Measurements from ENCODE around the gene DPP7.
"Not testable (repeated sequence)": the region's sequence is repeated elsewhere in the genome, so short reads cannot be mapped to it uniquely, and the experiment has no call there.

The DPP7 gene

DNA sequence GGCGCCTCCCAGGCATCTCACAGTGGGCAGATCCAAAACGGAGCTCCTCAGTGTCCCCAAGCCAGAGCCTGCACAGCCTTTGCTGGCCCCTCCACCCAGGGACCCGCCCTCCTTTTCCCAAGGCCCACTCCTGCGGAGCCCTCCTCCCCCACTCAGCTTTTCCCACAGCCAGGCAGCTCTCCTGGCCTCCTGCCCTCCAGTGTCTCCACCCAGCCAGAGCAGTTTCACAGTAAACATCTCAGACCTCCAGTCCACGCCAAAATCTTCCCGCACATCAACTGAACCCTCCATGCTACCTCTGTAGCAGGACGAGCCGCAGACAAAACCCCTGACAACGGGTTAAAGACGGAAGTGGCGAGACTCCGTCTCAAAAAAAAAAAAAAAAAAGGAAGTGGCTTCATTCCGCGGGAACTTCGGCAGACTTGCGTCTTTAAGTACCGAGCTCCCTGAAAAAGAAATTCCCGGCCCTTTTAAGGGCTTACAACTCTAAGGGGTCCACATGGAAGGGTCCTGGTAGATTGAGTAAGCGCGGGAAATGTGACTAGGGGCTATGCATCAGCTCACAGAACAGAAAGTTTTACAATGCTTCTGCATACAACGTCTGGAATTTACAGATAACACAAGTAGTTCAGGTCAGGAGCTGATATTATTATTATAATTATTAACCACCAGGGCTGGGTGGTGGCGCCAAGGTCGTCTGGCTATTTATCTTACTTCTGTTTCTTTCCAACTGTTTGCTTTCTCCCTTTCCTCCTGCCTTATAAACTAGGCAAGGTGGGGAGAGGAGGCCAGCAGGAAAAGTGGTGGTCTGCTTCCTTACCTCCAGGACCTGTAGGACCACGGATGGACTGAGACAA lies 13.0 kb upstream of the DPP7 start:
- H3K27ac Mint-ChIP-seq, result peak overlapping the region; percentile 92
- no peaks in the 10 kb centered on the region for H3K9me3 Mint-ChIP-seq (ENCODE audit: low read depth)
- peaks cover 28% of the 10 kb centered on the region for H3K4me1 Mint-ChIP-seq (ENCODE audit: low read depth)
- no peaks in the 10 kb centered on the region for H3K36me3 Mint-ChIP-seq
- H3K27me3 Mint-ChIP-seq, result no peaks in the 10 kb centered on the region
- peak overlapping the region; percentile 95 for H3K4me3 Mint-ChIP-seq

DNA sequence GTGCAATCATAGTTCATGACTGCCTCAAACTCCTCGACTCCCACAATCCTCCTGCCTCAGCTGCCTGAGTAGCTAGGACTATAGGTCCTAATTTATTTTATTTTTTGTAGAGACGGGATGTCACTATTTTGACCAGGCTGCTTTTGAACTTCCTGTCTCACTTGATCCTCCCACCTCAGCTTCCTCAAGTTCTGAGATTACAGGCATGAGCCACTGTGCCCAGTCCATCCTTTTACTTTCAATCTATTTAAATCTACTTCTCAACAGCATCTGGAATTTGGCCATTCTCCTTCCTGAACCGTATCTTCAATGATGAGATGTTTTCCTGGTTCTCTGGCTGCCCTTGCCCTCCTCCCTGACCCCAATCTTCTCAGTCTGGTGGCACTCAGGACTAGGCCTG lies 12.3 kb upstream of the DPP7 start:
- peak overlapping the region; percentile 95 for H3K4me3 Mint-ChIP-seq
- peaks cover 28% of the 10 kb centered on the region for H3K4me1 Mint-ChIP-seq (ENCODE audit: low read depth)
- peak overlapping the region; percentile 92 for H3K27ac Mint-ChIP-seq
- H3K9me3 Mint-ChIP-seq (ENCODE audit: low read depth), result no peaks in the 10 kb centered on the region
- no peaks in the 10 kb centered on the region for H3K27me3 Mint-ChIP-seq
- no peaks in the 10 kb centered on the region for H3K36me3 Mint-ChIP-seq

DNA sequence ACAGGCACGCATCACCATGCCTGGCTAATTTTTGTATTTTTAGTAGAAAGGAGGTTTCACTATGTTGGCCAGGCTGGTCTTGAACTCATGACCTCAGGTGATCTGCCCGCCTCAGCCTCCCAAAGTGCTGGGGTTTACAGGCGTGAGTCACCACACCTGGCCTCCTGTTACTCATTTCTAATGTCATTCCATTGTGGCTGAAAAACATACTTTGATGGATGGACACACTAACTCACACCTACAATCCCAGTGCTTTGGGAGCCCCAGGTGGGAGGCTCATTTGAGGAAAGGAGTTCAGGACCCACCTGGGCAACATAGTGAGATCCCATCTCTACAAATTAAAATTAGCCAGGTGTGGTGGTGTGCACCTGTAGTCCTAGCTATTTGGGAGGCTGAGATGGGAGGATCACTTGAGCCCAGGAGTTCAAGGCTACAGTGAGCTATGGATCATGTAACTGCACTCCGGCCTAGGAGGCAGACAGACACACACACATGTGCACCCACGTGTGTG lies 9.5 kb upstream of the DPP7 start:
- H3K4me1 Mint-ChIP-seq (ENCODE audit: low read depth), result peaks cover 32% of the 10 kb centered on the region
- not testable (repeated sequence) for H3K36me3 Mint-ChIP-seq; H3K27ac Mint-ChIP-seq; H3K4me3 Mint-ChIP-seq; H3K9me3 Mint-ChIP-seq (ENCODE audit: low read depth); H3K27me3 Mint-ChIP-seq

DNA sequence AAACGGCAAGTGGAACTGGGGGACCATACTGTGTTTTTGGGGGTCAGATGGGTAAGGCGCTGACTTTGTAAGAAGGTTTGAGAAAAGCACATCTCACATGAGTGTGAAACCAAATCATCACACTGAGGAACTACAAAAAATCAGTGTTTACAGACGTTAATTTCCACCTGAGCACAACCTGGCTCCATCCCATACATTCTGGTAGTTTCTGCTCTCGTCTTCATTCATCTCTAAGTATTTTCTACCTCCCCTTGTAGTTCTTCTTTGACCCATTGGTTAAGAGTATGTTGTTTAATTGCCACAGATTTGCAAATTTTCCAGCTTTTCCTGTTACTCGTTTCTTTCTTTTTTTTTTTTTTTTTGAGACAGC lies 8.9 kb upstream of the DPP7 start:
- H3K27ac Mint-ChIP-seq, result no peak overlapping the region
- H3K4me3 Mint-ChIP-seq, result no peak overlapping the region
- H3K27me3 Mint-ChIP-seq, result no peaks in the 10 kb centered on the region
- no peaks in the 10 kb centered on the region for H3K9me3 Mint-ChIP-seq (ENCODE audit: low read depth)
- no peaks in the 10 kb centered on the region for H3K36me3 Mint-ChIP-seq
- H3K4me1 Mint-ChIP-seq (ENCODE audit: low read depth), result peaks cover 32% of the 10 kb centered on the region

DNA sequence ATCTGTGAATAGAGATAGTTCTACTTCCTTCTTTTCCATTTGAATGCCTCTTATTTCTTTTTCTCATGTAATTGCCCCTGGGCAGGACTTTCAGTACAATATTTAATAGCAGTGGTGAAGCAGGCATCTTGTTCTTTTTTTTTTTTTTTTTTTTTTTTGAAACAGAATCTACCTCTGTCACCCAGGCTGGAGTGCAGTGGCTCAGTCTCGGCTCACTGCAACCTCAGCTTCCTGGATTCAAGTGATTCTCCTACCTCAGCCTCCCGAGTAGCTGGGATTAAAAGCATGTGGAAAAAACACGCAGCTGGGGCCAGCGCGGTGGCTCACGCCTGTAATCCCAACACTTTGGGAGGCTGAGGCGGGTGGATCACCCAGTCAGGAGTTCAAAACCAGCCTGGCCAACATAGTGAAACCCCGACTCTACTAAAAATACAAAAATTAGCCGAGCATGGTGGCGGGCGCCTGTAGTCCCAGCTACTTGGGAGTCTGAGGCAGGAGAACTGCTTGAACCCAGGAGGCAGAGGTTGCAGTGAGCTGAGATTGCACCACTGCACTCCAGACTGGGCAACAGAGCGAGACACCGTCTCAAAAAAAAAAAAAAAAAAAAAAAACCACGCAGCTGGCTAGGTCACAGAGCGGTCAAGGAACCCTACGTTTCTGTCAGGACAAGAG lies 8.4 kb upstream of the DPP7 start:
- not testable (repeated sequence) for H3K27me3 Mint-ChIP-seq; H3K36me3 Mint-ChIP-seq; H3K9me3 Mint-ChIP-seq (ENCODE audit: low read depth); H3K4me3 Mint-ChIP-seq; H3K27ac Mint-ChIP-seq
- H3K4me1 Mint-ChIP-seq (ENCODE audit: low read depth), result peaks cover 27% of the 10 kb centered on the region

DNA sequence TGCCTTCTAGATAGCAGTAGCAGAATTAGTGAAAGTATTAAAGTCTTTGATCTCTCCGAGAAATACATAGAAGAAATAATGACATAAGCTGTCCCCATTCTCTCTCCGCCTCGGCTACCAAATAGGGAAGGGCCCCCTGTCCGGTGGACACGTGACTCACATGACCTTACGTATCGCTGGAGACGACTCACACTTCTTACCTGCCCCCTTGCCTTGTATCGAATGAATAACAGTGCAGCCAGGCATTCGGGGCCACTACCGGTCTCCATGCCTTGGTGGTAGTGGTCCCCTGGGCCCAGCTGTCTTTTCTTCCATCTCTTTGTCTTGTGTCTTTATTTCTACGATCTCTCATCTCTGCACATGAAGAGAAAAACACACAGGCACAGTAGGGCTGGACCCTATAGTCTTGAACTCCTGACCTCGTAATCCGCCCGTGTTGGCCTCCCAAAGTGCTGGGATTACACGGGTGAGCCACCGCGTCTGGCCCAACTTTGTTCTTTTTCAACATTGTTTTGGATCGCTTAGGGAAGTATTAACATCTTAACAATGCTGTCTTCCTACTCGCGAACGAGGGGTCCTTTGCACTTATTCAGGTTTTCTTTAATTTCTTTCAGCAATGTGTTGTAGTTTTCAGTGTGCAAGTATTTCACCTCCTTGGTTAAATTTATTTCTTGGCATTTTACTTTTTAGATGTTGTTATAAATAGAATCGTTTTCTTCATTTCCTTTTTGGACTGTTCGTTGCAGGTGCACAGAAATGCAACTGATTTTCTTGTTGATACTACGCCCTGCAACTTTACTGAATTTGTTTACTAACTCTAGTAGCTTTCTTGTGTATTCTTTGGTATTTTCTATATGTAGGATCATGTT lies 7.6 kb upstream of the DPP7 start:
- not testable (repeated sequence) for H3K36me3 Mint-ChIP-seq; H3K4me3 Mint-ChIP-seq; H3K27me3 Mint-ChIP-seq; H3K9me3 Mint-ChIP-seq (ENCODE audit: low read depth); H3K27ac Mint-ChIP-seq
- peaks cover 20% of the 10 kb centered on the region for H3K4me1 Mint-ChIP-seq (ENCODE audit: low read depth)

DNA sequence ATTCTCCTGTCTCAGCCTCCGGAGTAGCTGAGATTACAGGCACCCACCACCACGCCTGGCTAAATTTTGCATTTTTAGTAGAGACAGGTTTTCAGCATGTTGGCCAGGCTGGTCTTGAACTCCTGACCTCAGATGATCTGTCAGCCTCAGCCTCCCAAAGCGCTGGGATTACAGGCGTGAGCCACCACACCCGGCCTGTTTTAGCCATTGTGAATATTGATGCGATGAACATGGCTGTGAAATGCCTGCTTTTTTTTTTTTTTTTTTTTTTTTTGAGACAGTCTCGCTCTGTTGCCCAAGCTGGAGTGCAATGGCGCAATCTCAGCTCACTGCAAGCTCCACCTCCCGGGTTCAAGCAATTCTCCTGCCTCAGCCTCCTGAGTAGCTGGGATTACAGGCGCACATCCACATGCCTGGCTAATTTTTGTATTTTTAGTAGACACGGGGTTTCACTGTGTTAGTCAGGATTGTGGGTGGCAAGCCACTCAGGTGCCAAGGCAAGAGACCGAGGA lies 3.6 kb upstream of the DPP7 start:
- not testable (repeated sequence) for H3K4me3 Mint-ChIP-seq; H3K4me1 Mint-ChIP-seq (ENCODE audit: low read depth); H3K27ac Mint-ChIP-seq; H3K27me3 Mint-ChIP-seq; H3K9me3 Mint-ChIP-seq (ENCODE audit: low read depth); H3K36me3 Mint-ChIP-seq

DNA sequence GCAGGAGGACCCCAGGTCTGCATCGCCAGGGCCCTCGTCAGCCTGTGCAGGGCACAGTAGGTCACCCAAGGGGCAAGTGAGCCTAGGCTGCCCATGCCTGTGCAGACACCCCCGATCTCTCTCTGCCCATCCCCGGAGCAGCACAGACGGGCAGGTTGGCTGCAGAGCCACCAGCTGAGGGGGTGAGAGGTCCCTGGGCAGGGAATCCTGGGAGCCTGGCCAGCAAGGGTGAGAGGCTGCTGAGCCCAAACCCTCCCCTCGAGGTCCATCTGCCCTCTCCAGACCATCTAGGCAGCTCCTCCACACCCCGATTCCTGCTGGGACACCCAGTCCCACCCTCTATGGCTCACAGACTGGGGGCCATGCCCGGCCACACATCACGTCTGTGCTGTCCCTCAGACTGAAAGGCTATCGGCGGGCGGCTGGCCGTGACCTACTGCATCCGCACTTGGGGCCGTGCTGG lies 2.8 kb upstream of the DPP7 start:
- Mint-ChIP-seq H3K9me3 (ENCODE audit: low read depth) (no peaks in the 10 kb centered on the region), H3K36me3 (no peaks in the 10 kb centered on the region), H3K27me3 (no peaks in the 10 kb centered on the region), H3K4me3 (no peak overlapping the region), H3K4me1 (ENCODE audit: low read depth) (peaks cover 10% of the 10 kb centered on the region), H3K27ac (no peak overlapping the region)

DNA sequence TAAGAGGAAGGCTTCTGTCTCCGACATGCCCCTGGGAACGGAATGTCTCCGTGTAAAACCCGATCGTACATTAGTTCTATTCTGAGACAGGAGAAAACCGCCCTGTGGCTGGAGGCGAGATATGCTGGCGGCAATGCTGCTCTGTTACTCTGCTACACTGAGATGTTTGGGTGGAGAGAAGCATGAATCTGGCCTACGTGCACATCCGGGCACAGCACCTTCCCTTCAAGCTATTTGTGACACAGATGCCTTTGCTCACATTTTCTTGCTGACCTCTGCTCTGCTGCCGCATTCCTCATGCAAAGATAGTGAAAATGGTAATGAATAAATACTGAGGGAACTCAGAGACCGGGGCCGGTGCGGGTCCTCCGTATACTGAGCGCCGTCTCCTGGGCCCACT lies 2.2 kb upstream of the DPP7 start:
- H3K9me3 Mint-ChIP-seq (ENCODE audit: low read depth), result no peaks in the 10 kb centered on the region

DNA sequence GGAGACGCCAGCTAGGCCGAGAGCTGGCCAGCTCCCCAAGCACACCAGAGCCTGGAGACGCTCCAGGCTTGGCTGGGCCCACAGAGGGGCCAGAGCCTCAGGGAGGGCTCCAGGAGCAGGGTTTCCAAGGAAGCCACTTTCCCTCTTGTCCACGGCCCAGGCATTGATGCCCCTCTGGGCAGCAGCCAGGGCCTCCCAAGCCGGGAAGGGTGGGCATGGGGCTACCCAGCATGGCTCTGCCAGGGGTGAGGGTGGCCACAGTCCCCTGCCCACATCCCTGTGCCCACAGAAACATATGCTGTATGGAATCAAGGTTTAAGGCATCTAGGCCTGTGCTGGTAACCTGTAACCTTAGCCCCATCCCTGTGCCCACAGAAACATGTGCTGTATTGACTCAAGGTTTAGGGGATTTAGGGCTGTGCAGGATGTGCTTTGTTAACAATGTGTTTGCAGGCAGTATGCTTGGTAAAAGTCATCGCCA lies 1.5 kb upstream of the DPP7 start:
- no peak overlapping the region for H3K27ac Mint-ChIP-seq
- no peaks in the 10 kb centered on the region for H3K9me3 Mint-ChIP-seq (ENCODE audit: low read depth)
- no peaks in the 10 kb centered on the region for H3K27me3 Mint-ChIP-seq
- peaks cover 10% of the 10 kb centered on the region for H3K4me1 Mint-ChIP-seq (ENCODE audit: low read depth)
- H3K36me3 Mint-ChIP-seq, result no peaks in the 10 kb centered on the region
- peak overlapping the region; percentile 7 for H3K4me3 Mint-ChIP-seq

More for the DNA sequence above, 2.2 kb upstream of the DPP7 start:
- H3K36me3 Mint-ChIP-seq, result no peaks in the 10 kb centered on the region
- H3K4me3 Mint-ChIP-seq, result peak overlapping the region; percentile 28
- no peaks in the 10 kb centered on the region for H3K27me3 Mint-ChIP-seq
- no peak overlapping the region for H3K27ac Mint-ChIP-seq
- peaks cover 10% of the 10 kb centered on the region for H3K4me1 Mint-ChIP-seq (ENCODE audit: low read depth)

DNA sequence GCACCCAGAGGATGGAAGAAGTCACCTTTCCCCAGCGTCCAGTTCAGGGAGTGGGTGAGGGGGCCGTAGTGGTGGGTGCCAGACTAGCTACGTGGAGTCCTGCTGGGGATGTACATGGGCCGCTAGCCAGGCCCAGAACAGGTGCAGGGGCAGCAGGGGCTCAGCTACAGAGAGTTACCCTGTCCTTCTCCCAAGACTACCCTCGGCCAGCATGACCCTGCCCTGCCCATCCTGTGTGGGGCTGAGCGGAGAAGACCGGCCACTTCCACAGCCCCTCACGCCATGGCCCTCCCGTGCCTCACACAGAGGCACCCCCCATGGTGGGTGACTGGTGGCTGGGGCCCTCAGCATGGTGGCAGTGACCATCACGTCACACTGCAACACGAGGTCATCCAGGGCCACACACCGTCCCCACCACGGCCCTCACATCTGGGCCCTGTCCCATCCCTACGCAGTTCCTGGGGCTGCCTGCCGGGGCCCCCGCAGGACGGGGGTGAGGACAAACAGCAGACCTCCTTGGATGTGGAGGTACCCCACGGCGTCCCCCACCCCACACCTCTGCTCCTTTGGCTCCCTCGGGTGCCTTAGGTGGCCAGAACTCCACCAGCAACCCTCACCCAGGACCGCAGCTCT lies 977 bp upstream of the DPP7 start:
- H3K27ac Mint-ChIP-seq, result no peak overlapping the region

DNA sequence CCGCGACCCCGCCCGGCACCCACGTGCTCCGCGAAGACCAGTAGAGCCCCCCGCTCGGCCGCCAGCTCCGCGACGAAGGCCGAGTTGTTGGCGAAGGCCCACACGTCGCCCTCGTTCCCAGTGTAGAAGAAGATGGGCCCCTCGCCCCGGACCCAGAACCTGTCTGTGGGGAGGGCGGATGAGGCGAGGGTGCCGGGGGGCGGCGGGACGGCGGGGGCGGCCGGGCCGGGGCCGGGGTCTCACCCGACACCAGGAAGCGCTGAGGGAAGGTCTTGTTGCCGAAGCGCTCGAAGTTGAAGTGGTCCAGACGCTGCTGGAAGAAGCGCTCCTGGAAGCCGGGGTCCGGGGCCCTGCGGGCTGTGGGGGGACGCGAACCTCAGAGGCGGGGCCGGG lies 317 bp downstream of the DPP7 start:
- Mint-ChIP-seq H3K27me3 (no peaks in the 10 kb centered on the region), H3K4me1 (ENCODE audit: low read depth) (peaks cover 6% of the 10 kb centered on the region), H3K9me3 (ENCODE audit: low read depth) (no peaks in the 10 kb centered on the region), H3K27ac (no peak overlapping the region), H3K4me3 (peak overlapping the region; percentile 63), H3K36me3 (no peaks in the 10 kb centered on the region)

More for the DNA sequence above, 977 bp upstream of the DPP7 start:
- Mint-ChIP-seq H3K9me3 (ENCODE audit: low read depth) (no peaks in the 10 kb centered on the region), H3K27me3 (no peaks in the 10 kb centered on the region), H3K36me3 (no peaks in the 10 kb centered on the region), H3K4me1 (ENCODE audit: low read depth) (peaks cover 10% of the 10 kb centered on the region), H3K4me3 (peak overlapping the region; percentile 61)

DNA sequence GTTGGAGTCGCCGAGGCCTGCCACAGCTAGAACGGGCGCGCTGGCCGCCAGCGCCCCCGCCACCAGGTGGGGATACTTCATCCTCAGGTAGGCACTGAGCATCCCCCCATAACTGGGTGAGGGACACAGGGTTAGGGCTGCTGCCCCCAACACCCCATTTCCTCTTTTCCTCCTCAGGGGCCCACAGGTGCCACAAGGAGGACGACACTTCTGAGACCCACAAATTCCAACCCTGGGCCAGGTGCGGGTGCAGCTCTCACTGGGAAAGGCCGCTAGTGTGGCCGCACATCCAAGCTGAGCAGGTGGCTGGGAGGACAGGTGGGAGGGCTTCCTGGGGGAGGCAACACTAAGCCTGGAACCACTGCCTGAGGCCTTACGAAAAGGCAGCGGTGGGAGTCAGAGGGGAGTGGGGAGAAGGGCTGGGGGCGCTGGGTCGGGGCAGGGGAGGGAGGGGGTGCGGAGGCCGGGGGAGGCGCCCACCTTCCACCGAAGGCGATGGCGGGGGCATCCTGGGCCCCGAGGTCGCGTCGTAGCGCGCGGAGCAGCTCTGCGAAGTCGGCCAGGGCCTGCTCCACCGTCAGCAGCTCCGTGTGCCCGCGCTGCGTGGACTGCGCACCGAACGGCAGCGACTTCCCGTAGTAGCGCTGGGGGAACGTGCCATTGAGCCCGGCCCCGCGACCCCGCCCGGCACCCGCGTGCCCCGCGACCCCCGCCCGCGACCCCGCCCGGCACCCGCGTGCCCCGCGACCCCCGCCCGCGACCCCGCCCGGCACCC lies 961 bp downstream of the DPP7 start:
- H3K27ac Mint-ChIP-seq, result no peak overlapping the region
- H3K4me1 Mint-ChIP-seq (ENCODE audit: low read depth), result no peaks in the 10 kb centered on the region
- H3K36me3 Mint-ChIP-seq, result no peaks in the 10 kb centered on the region
- no peaks in the 10 kb centered on the region for H3K27me3 Mint-ChIP-seq
- H3K4me3 Mint-ChIP-seq, result peak overlapping the region; percentile 77
- H3K9me3 Mint-ChIP-seq (ENCODE audit: low read depth), result no peaks in the 10 kb centered on the region

Data from activated naive CD8-positive, alpha-beta T cell (primary cell).